ENCODE results near the gene USP5.
"Not testable (repeated sequence)": the region's sequence is repeated elsewhere in the genome, so short reads cannot be mapped to it uniquely, and the experiment has no call there.

USP5 gene

DNA sequence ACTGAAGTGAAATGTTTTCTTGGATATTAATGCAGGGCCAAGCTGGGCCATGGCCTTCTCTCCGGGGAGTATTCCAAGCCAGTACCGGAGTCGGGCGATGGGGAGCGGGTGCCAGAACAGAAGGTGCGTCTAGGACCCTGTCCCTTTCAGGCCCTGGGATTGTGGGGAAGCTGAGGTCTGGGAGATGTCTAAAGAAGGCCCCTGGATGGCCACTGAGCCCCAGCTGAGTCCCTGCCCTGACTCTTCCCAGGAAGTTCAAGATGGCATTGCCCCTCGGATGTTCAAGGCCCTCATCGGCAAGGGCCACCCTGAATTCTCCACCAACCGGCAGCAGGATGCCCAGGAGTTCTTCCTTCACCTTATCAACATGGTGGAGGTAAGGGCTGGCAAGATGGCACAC, 8.2 kb downstream of the USP5 start:
- FAIRE-seq (no peak), DNase-seq (ENCODE audit: insufficient read length, low spot score) (no peak)
- TF ChIP-seq, protein P1, sequence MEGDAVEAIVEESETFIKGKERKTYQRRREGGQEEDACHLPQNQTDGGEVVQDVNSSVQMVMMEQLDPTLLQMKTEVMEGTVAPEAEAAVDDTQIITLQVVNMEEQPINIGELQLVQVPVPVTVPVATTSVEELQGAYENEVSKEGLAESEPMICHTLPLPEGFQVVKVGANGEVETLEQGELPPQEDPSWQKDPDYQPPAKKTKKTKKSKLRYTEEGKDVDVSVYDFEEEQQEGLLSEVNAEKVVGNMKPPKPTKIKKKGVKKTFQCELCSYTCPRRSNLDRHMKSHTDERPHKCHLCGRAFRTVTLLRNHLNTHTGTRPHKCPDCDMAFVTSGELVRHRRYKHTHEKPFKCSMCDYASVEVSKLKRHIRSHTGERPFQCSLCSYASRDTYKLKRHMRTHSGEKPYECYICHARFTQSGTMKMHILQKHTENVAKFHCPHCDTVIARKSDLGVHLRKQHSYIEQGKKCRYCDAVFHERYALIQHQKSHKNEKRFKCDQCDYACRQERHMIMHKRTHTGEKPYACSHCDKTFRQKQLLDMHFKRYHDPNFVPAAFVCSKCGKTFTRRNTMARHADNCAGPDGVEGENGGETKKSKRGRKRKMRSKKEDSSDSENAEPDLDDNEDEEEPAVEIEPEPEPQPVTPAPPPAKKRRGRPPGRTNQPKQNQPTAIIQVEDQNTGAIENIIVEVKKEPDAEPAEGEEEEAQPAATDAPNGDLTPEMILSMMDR (IDR thresholded peaks at IDR 0.05; ENCODE audit: insufficient read depth, missing control alignments), result no peak

DNA sequence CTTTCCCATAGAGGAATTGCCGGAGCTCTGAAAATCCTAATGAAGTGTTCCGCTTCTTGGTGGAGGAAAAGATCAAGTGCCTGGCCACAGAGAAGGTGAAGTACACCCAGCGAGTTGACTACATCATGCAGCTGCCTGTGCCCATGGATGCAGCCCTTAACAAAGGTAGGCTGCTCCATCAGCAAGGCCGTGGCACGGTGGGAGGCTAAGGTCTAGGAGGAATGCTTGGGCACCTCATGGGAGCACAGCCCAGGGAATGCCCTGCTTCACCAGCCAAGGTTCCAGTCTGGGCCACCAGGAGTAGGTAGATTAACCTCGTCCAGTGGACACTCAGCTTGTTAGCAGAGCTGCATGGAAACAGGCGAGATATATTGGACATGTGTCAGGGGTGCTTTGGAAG, 9.0 kb downstream of the USP5 start:
- DNase-seq (ENCODE audit: insufficient read length, low spot score), result no peak
- TF ChIP-seq, protein P1 (IDR thresholded peaks at IDR 0.05; ENCODE audit: insufficient read depth, missing control alignments), result no peak
- FAIRE-seq, result no peak

DNA sequence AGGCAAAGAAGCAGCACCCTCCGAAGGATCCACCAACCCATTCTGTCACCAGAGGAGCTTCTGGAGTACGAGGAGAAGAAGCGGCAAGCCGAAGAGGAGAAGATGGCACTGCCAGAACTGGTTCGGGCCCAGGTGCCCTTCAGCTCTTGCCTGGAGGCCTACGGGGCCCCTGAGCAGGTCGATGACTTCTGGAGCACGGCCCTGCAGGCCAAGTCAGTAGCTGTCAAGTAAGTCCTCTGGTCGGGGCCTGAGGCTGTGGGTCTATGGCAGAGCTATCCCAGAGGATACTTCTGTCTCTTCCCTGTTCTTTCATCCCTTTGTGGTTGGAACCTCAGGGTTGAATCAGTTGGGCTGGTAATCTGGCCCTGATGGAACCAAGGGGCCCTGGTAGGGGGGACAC, 9.4 kb downstream of the USP5 start:
- FAIRE-seq, result no peak
- TF ChIP-seq, protein P1 (IDR thresholded peaks at IDR 0.05; ENCODE audit: insufficient read depth, missing control alignments), result no peak
- DNase-seq (ENCODE audit: insufficient read length, low spot score), result no peak

DNA sequence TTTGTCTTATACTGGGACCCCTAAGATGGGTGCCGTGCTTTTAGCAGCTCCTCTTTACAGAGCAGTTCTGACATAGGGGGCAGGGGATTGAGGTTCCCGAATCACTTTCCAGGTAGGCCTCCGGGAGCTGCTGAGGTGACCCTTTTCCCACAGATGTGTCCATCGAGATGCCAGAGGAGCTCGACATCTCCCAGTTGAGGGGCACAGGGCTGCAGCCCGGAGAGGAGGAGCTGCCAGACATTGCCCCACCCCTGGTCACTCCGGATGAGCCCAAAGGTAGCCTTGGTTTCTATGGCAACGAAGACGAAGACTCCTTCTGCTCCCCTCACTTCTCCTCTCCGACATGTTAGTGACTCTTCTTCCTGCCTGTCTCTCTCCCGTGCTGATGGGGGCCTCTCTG, 11.1 kb downstream of the USP5 start:
- DNase-seq (ENCODE audit: insufficient read length, low spot score), result no peak
- no peak for FAIRE-seq
- TF ChIP-seq, protein P1 (IDR thresholded peaks at IDR 0.05; ENCODE audit: insufficient read depth, missing control alignments), result no peak

DNA sequence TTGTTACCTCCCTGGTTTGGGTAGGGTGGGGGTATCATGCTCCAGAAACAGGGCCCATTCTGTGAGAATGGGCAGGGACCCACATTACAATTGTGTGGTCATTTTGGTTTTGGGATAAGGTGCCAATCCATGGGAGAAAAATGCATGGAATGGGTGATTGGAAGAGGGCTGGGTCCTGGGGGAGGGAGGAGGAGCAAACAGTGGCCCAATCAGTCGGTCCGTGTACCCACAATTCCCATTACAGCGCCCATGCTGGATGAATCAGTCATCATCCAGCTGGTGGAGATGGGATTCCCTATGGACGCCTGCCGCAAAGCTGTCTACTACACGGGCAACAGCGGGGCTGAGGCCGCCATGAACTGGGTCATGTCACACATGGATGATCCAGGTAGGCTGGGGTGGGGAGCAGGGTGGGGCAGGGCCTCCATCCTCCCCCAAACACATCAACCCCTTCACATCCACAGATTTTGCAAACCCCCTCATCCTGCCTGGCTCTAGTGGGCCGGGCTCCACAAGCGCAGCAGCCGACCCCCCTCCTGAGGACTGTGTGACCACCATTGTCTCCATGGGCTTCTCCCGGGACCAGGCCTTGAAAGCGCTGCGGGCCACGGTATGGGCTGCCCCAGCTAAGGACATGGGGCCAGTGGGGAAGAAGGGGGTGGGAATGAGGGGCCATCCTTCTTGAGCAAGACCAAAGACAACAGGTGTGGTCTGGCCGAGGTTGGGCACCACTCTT, 11.8 kb downstream of the USP5 start:
- TF ChIP-seq, protein P1 (IDR thresholded peaks at IDR 0.05; ENCODE audit: insufficient read depth, missing control alignments), result no peak
- DNase-seq (ENCODE audit: insufficient read length, low spot score) (no peak), FAIRE-seq (no peak)

DNA sequence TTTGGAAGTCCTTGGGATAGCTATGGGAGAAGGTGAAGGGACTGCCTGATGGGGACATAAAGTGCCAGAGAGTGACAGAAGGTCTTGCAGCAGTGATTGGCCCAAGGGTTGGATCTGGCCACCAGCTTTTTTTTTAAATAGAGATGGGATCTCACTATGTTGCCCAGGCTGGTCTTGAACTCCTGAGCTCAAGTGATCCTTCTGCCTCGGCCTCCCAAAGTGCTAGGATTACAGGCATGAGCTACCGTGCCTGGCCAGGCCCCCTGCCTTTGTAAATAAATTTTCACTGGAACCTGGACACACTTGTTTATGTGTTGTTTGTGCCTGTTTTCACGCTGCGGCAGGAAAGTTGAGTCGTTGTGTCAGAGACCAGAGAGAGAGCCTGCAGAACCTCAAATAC, 13.4 kb downstream of the USP5 start:
- not testable (repeated sequence) for DNase-seq (ENCODE audit: insufficient read length, low spot score); FAIRE-seq

DNA sequence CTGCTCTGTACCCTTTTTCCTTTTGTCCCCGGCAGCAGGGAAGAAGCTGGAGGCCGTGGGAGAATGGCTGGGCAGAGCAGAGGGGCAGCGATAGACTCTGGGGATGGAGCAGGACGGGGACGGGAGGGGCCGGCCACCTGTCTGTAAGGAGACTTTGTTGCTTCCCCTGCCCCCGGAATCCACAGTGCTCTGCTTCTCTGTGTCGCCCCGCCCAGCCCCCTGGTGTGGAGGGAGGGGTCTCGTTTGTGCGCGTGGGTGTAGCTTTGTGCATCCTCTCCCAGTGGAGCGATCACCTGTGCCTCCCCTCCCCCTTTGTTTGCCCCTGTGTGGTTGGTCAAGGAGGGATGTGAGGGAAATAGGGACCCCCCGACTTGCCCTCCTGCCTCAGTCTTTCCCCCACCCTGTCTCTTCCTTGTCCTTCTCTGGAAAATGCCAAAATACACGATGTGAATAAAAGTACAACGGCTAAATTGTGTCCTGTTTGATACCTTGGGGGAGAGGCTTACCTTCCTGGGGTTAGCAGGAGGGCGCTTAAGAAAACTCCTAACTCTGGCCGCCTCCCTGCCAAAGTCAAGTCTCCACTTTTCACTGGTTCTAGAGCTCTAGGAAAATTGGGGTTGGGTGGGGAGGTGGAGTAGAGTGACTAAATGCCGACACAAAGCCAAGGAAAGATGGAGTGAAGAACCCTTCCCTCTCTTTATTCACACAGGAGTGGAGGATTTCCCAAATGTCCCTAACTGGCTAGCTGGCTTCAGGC, 14.4 kb downstream of the USP5 start:
- TF ChIP-seq, protein P1 (IDR thresholded peaks at IDR 0.05; ENCODE audit: insufficient read depth, missing control alignments), result no peak
- DNase-seq (ENCODE audit: insufficient read length, low spot score) (no peak), FAIRE-seq (no peak)

Data from D721Med (cell line).